Measurements from ENCODE around the gene NOP16.

GRCh38 chr5:176409765-176410164, 21.4 kb upstream of the NOP16 start:
- TF ChIP-seq POLR2AphosphoS5 (IDR thresholded peaks at IDR 0.05) (no peak), POLR2A (IDR thresholded peaks at IDR 0.05) (no peak), CTCF (IDR thresholded peaks at IDR 0.05) (no peak)
